Ramos (cell line): ENCODE measurements around the gene WFIKKN1.

Source experiments
- in situ Hi-C: fragments of 300-500 bp; cut with MboI; formaldehyde crosslinking; loops from one replicate; pipeline ENCODE4 v1.14.3; 2022; ENCODE audit warnings: low sequenced_read_pairs; ENCODE audit not compliant: unreplicated experiment

WFIKKN1 gene

DNA sequence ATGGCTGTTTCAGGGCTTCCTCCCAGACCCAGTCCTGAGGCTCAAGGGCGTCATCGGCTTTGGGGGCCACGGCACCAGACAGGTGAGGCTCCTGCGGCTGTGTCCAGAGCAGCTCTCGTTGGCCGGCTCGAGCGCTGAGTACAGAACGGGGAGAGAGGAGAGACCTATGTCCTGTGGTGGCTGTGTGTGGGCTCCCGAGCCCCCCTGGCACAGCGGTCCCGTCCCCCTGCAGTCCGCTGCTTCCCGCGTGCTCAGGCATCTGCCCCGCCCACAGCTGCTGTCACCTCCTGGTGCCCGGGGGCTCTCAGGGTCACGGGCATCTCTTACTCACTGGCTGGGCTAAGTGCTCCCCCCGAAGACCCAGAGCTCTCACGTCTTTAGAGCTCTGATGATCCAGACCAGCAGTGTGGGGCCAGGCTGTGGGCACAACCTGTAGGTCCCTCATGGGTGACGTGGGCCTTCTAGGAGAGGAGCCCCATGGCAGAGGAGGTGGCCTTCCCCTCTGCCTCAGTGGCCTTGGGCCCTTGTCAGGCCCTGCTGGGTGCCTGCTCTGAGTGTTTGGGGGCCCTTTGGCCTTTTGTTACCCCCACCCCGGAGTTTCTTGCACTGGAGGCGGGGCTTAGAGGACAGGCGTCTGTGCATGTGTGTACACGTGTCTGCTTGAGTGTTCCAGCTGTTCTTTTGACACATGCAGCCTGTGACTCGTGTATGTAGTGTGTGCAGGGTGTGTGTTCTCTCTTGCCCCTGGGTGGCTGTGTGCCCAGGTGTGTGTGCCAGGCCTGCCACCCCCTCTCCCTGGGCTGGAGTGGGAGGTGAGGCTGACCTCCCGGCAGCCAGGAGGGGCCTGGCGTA is 21.9 kb downstream of the WFIKKN1 start:
- in situ Hi-C loops = no loop called here

DNA sequence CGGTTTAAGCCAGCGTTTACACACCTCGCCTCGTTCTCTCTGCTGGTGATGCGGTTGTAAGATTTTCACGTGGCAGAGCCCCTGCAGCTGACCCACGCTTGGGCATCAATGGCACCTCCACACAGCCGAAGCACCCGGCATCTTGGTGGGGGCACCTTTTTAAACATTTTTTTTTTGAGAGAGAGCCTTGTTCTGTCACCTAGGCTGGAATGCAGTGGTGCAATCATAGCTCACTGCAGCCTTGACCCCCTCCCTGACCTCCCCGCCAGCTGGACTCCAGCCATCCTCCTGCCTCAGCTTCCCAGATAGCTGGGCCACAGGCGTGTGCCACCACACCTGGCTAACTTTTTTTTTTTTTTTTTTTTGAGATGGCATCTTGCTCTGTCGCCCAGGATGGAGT is 23.2 kb downstream of the WFIKKN1 start:
- in situ Hi-C loops = no loop called here

DNA sequence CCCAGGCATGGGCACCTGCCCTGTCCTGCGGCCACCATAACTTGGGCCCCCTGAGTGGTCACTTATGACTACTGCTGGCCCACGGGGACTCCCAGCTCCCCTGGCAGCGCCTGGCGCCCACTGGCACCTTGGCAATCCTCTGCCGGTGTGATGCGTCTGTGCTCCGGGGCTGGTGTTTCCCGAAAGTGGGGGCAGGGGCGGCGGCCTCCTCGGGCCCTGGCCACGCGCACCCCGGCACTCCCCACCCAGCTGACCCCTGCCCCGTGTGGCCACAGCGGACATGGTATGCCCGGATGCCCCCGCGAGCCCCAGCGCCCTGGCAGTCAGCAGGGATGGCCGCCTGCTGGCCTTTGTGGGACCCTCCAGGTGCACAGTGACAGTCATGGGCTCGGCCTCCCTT is 26.7 kb downstream of the WFIKKN1 start:
- in situ Hi-C loops = no loop called here

DNA sequence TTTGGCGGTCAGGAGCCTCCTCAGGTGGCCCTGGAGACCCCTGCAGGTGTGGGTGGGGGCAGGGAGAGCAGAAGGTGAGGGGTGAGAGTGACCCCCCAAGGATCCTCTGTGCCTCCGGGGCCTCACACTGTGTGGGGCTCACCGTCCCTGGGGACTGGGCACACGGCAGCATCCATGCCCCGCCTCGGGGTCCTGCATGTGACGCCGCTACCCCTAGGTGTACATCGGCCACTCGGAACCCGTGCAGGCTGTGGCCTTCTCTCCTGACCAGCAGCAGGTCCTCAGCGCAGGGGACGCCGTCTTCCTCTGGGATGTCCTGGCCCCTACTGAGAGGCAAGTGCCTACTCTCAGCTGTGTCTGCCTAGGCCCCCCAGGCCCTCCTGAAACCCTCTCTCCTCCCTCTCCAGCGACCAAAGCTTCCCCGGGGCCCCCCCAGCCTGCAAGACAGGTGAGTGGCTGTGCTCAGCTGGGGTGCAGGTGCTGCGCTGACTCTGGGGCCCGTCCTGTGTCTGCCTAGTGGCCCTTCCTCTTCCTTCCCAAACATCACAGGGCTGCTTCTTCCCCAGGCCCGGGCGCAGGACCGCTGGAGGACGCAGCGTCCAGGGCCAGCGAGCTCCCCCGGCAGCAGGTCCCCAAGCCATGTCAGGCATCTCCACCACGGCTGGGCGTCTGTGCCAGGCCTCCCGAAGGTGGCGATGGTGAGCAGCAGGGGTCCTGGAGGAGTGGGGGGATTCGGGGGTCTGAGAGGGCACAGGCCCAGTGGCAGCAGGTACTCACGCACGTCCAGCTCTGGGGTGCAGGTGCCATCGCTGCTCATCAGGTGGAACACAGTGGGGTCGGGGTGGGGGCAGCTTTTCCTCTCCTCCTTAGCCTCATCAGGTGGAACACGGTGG is 28.1 kb downstream of the WFIKKN1 start:
- in situ Hi-C loops = no loop called here

DNA sequence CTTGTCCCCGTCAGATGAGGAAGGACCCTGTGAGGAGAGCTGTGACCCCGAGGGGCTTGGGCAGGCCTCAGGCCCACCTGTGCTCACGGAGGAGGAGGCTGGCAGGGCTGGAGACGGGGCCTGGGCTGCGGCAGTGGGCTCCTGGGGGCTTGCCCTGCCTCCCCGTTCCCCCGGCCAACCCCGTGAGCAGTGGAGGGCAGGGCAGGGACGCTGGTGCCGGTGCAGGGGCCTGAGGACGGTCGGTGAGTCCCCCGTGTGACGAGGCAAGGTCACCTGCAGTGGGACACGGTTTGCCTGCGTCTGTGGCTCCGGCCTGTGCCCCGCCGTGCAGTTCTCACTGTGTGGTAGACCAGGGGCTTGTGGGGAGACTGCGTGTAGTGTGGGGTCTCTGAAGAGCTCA is 28.8 kb downstream of the WFIKKN1 start:
- in situ Hi-C loops = no loop called here

DNA sequence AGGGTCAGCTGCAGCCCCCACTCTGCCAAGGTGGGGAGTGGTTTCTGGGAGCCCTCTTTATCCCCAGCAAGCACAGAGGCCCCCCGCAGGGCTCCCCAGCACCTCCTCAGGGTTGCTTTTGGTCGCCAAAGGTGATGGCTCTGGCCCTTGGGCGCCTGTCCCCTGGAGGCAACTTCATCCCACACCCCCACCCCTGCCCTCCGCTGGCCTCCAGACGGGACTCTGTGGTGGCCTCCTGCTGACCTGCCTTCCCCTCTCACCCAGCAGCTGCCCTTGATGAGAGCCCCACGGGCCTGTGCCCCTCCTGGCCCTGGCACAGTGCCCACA is 29.3 kb downstream of the WFIKKN1 start:
- in situ Hi-C loops = no loop called here

DNA sequence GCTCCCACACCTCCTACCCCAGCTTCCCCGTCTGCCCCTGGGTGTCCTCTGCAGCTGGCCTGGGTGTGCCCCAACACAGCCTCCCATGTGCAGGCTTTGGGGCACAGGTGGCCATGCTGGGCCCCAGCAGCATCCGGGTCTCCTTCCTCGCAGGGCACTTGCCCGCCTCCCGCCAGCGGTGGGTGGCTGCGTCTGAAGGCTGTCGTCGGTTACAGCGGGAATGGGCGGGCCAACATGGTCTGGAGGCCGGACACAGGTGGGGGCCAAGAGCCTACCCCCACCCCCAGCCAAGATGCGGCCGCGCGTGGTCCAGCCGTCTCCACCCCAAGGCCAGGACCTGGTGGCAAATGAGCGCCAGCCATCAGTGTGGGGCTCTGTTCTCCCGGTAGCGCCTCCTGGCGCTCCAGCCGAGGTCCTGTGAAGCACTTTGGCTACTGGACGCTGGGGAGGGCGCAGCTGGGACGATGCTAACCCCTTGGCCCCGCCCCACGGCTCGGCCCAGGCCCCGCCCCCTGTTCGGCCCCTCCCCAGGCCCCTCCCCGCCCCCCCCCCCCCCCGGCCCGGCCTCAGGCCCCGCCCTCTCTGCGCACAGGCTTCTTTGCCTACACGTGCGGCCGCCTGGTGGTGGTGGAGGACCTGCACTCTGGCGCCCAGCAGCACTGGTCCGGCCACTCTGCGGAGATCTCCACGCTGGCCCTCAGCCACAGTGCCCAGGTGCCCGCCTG is 29.8 kb downstream of the WFIKKN1 start:
- in situ Hi-C loops = no loop called here

DNA sequence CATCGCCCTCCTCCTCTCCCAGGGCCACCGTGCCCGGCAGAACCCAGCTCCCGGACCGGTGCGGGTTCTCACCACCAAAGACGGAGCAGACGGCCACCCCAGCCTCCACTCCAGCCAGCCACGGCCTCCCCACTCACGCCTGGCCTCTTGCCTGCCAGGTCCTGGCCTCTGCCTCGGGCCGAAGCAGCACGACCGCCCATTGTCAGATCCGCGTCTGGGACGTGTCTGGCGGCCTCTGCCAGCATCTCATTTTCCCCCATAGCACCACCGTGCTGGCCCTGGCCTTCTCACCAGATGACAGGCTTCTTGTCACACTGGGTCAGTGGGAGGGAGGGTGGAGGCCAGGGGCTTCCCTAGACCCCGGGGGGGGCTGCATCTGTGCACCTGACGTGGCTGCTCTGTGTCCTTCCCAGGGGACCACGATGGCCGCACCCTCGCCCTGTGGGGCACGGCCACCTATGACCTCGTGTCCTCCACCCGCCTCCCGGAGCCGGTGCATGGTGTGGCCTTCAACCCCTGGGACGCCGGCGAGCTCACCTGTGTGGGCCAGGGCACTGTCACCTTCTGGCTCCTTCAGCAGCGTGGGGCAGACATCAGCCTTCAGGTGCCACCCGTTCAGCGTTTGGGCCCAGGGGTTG is 30.5 kb downstream of the WFIKKN1 start:
- in situ Hi-C loops = no loop called here

DNA sequence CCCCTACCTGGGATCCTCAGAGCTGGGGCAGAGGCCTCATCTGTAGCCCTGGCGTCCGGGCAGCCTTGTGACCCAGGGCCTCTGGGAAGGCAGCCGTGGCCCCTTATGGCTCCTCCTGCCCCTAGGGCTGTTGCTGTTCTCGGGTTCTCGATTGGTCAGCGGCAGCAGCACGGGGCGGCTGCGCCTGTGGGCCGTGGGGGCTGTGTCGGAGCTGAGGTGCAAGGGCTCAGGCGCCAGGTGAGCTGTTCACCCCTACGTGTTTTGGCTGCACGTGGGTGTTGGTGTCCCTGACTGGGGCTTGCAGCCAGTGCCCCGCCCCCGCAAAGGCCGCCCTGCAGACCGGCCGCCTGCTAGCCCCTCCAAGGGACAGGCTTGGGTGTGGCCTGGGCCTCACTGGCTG is 31.3 kb downstream of the WFIKKN1 start:
- in situ Hi-C loops = no loop called here

DNA sequence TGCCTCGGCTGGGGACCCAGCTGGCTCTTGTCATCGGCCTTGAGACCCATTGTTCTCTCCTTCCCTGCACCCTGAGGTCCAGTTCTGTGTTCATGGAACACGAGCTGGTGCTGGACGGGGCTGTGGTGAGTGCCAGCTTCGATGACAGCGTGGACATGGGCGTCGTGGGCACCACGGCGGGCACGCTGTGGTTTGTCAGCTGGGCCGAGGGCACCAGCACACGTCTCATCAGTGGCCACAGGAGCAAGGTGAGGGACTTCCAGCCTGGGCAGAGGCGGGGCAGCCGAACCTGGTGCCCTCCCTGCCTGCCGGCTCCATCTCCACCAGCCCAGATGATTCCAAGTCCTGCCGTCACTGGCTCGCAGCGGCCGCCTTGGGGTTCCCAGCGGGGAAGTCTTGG is 31.8 kb downstream of the WFIKKN1 start:
- in situ Hi-C loops = no loop called here

DNA sequence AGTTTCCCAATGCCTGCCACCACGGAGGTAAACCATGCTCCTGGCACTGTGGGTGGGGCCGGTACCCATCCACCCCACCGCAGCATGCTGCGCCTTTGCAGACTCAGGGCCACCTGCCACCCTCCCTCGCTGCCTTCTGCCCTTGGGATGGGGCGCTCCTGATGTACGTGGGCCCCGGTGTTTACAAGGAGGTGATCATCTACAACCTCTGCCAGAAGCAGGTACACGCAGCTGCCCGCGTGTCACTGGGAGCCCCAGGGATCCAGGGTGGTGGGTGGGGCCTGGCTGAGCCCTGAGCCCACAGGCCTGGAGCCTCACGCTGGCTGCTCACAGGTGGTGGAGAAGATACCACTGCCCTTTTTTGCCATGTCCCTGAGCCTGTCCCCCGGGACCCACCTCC is 35.8 kb downstream of the WFIKKN1 start:
- in situ Hi-C loops = no loop called here

DNA sequence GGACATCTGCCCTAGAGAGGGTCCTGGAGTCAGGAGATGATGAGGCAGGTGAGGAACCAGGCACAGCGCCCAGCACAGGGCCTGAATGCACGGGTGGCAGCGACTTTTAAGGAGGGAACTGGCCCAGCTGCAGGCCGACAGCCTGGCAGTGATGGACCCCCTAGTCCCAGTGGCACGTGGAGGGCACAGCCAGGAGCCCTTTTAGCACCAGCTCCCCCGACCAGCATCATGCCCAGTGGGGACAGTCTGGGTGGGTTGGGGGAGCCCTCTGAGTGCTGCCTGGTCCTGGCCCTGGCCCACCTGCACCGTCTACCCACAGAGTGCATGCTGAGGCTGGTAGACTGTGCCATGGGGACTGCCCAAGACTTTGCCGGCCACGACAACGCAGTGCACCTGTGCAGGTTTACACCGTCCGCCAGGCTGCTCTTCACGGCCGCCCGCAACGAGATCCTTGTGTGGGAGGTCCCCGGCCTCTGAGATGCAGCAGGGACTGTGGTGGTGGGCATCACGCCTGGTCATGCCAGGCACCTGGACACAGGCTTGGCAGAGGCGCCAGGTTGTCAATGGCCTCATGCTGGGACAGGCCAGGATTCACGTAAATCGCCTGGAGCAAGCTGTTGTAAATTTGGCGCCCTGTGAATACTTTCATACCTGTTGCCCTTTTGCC is 36.5 kb downstream of the WFIKKN1 start:
- in situ Hi-C loops = no loop called here

DNA sequence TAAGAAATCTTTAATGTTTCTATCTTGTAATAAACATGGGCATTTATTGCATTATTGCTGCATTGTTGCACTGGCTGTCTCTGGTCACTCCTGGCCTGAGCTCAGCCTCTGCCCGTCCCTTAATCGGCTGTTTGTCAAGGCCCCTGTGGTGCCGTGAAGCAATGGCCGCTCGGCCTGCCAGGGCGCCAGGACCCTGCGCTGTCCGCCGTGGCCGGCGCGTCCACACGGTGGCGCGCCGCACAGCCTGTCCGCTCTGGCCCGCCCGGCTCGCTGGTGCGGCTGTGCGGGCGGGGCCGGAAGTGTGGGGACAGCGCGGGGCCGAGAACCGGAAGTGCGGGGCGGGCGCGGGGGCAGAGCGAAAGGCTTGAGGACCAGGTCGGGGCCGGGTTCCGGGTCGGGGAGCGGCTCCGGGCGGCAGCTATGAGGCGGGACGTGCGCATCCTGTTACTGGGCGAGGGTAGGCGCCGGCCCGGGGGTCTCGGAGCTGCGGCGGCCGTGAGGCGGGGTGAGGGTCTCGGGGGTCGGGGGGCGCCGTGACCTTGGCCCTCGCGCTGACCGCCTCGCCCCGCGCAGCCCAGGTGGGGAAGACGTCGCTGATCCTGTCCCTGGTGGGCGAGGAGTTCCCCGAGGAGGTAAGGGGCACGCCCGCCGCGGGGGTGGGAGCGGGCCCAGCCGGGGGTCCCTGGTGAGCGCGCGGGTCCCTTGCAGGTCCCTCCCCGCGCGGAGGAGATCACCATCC is 37.2 kb downstream of the WFIKKN1 start, which contains the start of gene RHOT2:
TSS of gene RHOT2 (plus strand) at position 353 of the 739 bp plus-strand sequence. CDS start at position 421, 68 bp downstream.
- in situ Hi-C loops = no loop called here

DNA sequence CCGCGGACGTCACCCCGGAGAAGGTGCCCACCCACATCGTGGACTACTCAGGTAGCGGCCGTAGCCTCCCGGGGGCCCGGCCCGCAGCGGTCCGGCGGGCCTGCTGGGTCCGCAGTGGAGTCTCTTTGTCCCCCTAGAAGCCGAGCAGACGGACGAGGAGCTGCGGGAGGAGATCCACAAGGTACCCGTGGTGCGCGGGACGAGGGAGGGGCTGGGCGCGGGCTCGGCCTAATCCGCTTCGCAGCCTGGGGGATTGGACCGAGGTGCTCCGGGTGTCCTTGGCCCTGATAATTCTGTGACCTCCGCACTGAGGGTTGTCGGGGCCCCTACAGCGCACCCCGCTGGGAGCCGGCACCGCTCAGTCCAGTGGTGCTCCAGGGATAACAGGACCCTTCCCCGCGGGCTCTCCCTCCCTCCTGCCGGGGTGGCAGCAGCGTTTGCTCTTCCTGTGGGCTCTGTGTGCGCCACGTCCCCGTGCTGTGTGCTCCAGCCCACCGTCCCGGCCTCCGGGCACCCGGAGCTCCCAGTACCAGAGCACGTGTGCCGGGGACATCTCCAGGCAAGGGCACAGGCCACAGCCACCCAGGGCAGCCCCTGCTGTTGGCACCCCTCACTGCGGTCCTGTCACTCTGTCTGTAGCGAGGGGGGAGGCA is 37.9 kb downstream of the WFIKKN1 start:
- in situ Hi-C loops = no loop called here

DNA sequence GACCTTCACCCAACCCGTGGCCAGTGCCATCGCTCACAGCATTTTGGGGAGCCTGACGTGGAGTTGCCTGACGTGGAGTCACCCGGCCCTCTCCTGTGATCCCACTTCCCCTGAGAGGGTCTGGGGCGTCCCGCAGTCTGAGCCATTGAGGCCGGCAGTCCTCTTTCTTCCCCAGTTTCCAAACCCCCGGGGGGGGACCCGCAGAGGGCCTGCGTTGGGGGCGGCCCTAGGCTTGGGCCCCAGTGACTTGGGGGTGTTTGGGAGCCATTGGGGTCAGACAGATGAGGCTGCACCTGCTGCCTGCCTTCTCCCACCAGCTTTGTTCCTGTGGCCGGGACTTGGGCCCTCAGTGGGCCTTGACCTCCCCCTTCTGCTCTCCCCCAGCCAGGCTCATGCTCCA is 38.9 kb downstream of the WFIKKN1 start:
- in situ Hi-C loops = no loop called here

DNA sequence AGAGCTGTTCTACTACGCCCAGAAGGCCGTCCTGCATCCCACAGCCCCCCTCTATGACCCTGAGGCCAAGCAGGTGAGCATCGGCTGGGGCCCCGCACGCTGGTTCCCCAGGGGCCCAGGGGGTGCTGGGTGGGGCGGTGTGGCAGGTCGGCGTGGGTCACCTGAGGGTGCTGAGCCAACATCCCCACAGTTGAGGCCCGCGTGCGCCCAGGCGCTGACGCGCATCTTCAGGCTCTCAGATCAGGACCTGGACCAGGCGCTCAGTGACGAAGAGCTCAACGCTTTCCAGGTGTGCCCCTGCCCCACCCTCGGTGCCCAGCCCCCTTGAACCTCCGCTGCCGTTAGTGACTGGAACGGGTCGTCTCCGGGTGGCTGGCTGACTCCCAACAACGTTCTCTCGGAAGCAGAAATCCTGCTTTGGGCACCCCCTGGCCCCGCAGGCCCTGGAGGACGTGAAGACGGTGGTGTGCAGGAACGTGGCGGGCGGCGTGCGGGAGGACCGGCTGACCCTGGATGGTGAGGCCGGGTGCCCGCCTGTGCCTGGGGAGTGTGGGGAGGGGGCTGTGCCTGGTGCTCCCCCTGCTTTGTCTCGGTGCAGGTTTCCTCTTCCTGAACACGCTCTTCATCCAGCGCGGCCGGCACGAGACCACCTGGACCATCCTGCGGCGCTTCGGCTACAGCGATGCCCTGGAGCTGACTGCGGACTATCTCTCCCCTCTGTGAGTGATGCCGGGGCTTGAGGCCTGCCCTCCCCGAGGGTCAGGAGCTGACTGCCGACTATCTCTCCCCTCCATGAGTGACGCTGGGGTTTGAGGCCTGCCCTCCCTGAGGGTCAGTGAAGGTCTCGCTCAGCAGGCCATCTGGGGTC is 39.9 kb downstream of the WFIKKN1 start:
- in situ Hi-C loops = no loop called here

DNA sequence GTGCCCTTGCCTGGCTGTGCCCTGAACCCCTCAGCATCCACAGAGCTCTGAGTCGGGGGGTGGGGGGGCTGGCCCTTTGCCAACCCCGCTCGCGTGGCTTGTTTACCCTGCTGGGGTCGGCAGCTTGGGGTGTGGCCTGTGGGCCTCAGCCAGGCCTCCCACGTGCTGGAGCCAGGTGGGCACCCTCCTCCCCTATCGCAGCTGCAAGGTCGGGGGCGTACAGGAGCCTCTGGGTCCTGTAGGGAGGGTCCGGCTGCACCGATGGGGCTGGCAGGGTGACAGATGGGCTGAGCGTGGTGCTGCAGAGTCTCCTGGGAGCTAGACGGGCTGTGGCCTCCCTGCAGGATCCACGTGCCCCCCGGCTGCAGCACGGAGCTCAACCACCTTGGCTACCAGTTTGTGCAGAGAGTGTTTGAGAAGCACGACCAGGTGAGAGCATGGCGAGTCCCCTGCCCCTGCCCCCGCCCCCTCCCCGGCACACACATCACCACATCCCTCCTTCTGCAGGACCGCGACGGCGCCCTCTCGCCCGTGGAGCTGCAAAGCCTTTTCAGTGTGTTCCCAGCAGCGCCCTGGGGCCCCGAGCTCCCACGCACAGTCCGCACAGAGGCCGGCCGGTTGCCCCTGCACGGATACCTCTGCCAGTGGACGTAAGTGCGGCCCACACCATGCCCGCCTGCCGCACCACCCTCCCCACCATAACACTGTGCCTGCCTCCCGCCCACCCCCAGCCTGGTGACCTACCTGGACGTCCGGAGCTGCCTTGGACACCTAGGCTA is 40.8 kb downstream of the WFIKKN1 start:
- in situ Hi-C loops = no loop called here
